Measurements from ENCODE around the gene GBF1. TPM values are rescaled to one million over a fixed set of nuclear protein-coding genes. Genes with fewer than 3 reads are reported as not detected.

GBF1 gene
- total RNA-seq, 6 experiments from 2014 or later: 67.2 to 83.6 (median 74.2) TPM

DNA sequence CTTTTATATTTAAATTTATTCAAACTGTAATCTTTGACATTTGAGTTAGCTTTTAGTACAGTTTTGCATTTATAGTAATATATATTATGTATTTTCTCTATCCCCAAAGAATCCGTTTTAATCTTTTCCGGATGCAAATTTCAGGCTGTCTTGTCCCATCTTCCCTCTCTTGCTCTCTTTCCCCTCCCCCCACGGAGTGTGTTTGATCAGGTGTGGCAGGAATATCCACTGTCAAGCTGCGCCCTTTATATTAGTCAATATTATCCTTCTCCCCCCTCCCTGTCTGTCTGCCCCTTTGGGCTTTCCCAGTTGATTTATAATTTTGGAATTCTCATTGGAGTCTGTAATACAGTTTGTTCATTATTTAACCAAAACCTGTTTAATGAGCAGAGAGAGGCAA, 19.0 kb downstream of the GBF1 start:
- TF ChIP-seq, protein P1, sequence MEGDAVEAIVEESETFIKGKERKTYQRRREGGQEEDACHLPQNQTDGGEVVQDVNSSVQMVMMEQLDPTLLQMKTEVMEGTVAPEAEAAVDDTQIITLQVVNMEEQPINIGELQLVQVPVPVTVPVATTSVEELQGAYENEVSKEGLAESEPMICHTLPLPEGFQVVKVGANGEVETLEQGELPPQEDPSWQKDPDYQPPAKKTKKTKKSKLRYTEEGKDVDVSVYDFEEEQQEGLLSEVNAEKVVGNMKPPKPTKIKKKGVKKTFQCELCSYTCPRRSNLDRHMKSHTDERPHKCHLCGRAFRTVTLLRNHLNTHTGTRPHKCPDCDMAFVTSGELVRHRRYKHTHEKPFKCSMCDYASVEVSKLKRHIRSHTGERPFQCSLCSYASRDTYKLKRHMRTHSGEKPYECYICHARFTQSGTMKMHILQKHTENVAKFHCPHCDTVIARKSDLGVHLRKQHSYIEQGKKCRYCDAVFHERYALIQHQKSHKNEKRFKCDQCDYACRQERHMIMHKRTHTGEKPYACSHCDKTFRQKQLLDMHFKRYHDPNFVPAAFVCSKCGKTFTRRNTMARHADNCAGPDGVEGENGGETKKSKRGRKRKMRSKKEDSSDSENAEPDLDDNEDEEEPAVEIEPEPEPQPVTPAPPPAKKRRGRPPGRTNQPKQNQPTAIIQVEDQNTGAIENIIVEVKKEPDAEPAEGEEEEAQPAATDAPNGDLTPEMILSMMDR (IDR thresholded peaks at IDR 0.05): no peak
- Mint-ChIP-seq H3K27me3 (ENCODE audit: insufficient read depth) (no peaks in the 10 kb centered on the region), H3K9me3 (no peaks in the 10 kb centered on the region), H3K4me3 (no peak overlapping the region), H3K4me1 (ENCODE audit: low read depth) (peaks cover 79% of the 10 kb centered on the region), H3K36me3 (ENCODE audit: low read depth) (peaks cover 50% of the 10 kb centered on the region), H3K27ac (no peak overlapping the region)
- DNase-seq: no peak

DNA sequence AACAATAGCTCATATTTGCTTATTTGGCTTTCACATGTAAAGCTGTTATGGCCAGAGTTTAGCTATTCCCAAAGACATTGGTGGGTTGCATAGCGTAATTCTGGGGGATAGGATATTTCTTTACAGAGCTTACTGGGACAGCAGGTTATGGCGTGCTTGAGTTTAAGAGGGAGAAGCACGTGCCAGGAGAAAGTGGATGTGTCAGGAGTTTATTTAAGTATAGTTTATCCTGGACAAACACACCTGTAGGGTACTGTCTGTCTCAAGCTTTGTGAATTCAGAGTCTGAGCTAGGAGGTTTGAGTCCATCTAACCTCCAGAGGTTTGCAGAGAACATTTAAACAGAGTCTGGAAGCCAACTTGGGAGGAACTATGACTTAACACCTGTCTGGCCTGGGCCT, 21.3 kb downstream of the GBF1 start:
- peak overlapping the region; percentile 61; the same call in 1 of the 2 replicates for H3K27ac Mint-ChIP-seq
- H3K36me3 Mint-ChIP-seq (ENCODE audit: low read depth): peaks cover 37% of the 10 kb centered on the region
- DNase-seq: no peak
- H3K4me3 Mint-ChIP-seq: peak overlapping the region; percentile 46; the same call in 1 of the 2 replicates
- no peaks in the 10 kb centered on the region for H3K9me3 Mint-ChIP-seq
- TF ChIP-seq, protein P1 (IDR thresholded peaks at IDR 0.05): no peak
- H3K4me1 Mint-ChIP-seq (ENCODE audit: low read depth): peaks cover 74% of the 10 kb centered on the region
- no peaks in the 10 kb centered on the region for H3K27me3 Mint-ChIP-seq (ENCODE audit: insufficient read depth)

DNA sequence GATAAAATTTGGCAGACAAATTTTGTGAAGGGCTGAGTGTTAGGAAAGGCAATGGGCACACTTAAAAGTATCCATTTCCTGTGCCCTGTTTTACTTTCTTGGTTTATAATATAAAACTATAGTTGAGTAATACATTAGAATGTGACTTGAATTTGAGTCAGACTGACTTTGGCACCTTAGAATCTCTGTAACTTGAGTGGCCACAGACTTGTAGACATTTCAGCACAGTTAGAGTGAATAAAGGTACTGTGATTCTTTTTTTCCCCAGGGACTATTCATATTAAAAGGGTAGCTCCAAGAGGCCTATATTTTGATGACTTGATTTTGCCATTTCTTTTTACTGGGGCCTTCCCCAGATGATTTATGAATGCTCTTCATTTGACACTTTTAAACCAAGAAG, 22.4 kb downstream of the GBF1 start:
- Mint-ChIP-seq H3K9me3 (no peaks in the 10 kb centered on the region), H3K4me1 (ENCODE audit: low read depth) (peaks cover 64% of the 10 kb centered on the region), H3K36me3 (ENCODE audit: low read depth) (peaks cover 29% of the 10 kb centered on the region), H3K27ac (peak overlapping the region; percentile 61), H3K4me3 (peak overlapping the region; percentile 63), H3K27me3 (ENCODE audit: insufficient read depth) (no peaks in the 10 kb centered on the region)
- TF ChIP-seq, protein P1 (IDR thresholded peaks at IDR 0.05): no peak
- peak; percentile 53 for DNase-seq

DNA sequence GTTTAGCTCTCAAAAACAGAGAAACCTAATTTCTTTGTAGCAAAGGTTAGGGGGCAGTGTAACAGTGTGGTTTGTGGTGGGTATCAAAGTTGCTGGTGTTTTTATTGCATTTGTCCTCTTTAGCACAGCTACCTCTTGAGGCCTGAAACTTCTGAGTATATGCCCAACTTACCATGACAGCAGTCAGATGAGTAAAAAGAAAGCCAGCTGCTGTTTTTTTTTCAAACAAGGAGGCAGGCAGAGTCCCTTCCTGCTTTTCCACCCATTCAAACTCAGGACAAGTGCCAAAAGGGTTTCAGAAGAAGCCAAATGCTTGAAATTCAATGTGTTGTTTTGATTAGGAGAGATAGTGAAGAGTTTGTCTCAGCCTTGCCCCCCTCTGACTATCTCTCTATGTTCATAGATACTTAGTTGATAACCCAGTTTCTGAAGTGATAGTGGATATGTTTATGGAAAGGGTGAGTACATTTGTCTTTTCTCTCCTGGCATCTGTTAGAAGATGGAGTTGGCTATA, 23.1 kb downstream of the GBF1 start:
- Mint-ChIP-seq H3K27me3 (ENCODE audit: insufficient read depth) (no peaks in the 10 kb centered on the region), H3K27ac (peak overlapping the region; percentile 61), H3K9me3 (no peaks in the 10 kb centered on the region), H3K4me1 (ENCODE audit: low read depth) (peaks cover 61% of the 10 kb centered on the region), H3K36me3 (ENCODE audit: low read depth) (peaks cover 22% of the 10 kb centered on the region), H3K4me3 (peak overlapping the region; percentile 63)
- TF ChIP-seq, protein P1 (IDR thresholded peaks at IDR 0.05): peak; percentile 39
- peak; percentile 52 for DNase-seq

DNA sequence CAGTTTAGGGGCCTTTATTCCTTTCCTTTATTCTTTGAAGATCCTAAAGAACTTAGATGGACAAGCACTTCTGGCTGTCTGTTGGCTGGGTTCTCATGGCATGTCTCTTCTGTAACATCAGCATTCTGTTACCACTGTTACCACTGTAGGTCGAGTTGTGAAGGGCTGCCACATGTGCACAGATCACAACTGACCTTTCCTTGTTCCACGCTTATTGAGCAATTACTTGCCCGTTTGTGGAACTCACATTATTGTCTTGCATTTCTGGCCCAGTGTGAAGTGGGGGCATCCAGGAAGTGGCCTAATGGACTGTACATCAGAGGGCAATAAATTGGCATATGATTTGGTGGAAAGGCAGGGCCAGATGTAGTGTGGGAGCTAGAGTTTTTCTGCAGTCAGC, 23.7 kb downstream of the GBF1 start:
- Mint-ChIP-seq H3K4me3 (peak overlapping the region; percentile 4; the same call in 1 of the 2 replicates), H3K36me3 (ENCODE audit: low read depth) (peaks cover 21% of the 10 kb centered on the region), H3K4me1 (ENCODE audit: low read depth) (peaks cover 61% of the 10 kb centered on the region), H3K27me3 (ENCODE audit: insufficient read depth) (no peaks in the 10 kb centered on the region), H3K27ac (peak overlapping the region; percentile 61), H3K9me3 (no peaks in the 10 kb centered on the region)
- TF ChIP-seq, protein P1 (IDR thresholded peaks at IDR 0.05): no peak
- DNase-seq: no peak

All from HFFc6 (cell line).